GM13977 (cell line): ENCODE data around the gene LRRFIP2.

Experiments
- DNase-seq: peaks from one replicate; pipeline ENCODE4 v3.0.0; 2012; ENCODE audit warnings: low spot score
- CTCF ChIP-seq: IDR thresholded peaks from 2 replicates; pipeline ENCODE4 v1.5.1; 2012; ENCODE audit warnings: mild to moderate bottlenecking, control low read depth; ENCODE audit not compliant: insufficient read depth; ENCODE audit errors: extremely low read depth, missing control alignments
- in situ Hi-C: fragments of 300-500 bp; cut with MboI; formaldehyde crosslinking; loops from one replicate; pipeline ENCODE4 v1.12.0; 2022; ENCODE audit warnings: low sequenced_read_pairs, low pct_unique_long_range_greater_than_20kb, mixed read lengths, inconsistent platforms; ENCODE audit not compliant: unreplicated experiment

Gene LRRFIP2

GRCh38 chr3:37107846-37108245 lies 66.5 kb downstream of the LRRFIP2 start:
- DNase-seq: no peak
- in situ Hi-C loops: no loop called here
- no peak for TF ChIP-seq CTCF

- no peak for DNase-seq
- in situ Hi-C loops: no loop called here
- TF ChIP-seq CTCF: no peak
These were observed 71.1 kb downstream of the LRRFIP2 start for GRCh38 chr3:37103103-37103808.

GRCh38 chr3:37100411-37100810 lies 74.0 kb downstream of the LRRFIP2 start:
- in situ Hi-C loops: no loop called here
- TF ChIP-seq CTCF: no peak

GRCh38 chr3:37099469-37099868 lies 74.9 kb downstream of the LRRFIP2 start:
- no peak for TF ChIP-seq CTCF
- in situ Hi-C loops: no loop called here
- DNase-seq: no peak

More at GRCh38 chr3:37100411-37100810, 74.0 kb downstream of the LRRFIP2 start:
- no peak for DNase-seq

- no peak for DNase-seq
- TF ChIP-seq CTCF: no peak
- in situ Hi-C loops: no loop called here
These were observed 75.5 kb downstream of the LRRFIP2 start for GRCh38 chr3:37098884-37099283.

- TF ChIP-seq CTCF: no peak
- no peak for DNase-seq
- in situ Hi-C loops: no loop called here
These were observed 76.6 kb downstream of the LRRFIP2 start for GRCh38 chr3:37097776-37098175.
